GM19455 (cell line): ENCODE data around the gene IFNA17.
"Not testable (repeated sequence)": the region's sequence is repeated elsewhere in the genome, so short reads cannot be mapped to it uniquely, and the experiment has no call there.

Experiments used
- ATAC-seq: cut with Tn5 transposase; IDR thresholded peaks from one replicate; pipeline ENCODE4 v1.9.1; 2021; ENCODE audit not compliant: unreplicated experiment

Gene IFNA17

DNA sequence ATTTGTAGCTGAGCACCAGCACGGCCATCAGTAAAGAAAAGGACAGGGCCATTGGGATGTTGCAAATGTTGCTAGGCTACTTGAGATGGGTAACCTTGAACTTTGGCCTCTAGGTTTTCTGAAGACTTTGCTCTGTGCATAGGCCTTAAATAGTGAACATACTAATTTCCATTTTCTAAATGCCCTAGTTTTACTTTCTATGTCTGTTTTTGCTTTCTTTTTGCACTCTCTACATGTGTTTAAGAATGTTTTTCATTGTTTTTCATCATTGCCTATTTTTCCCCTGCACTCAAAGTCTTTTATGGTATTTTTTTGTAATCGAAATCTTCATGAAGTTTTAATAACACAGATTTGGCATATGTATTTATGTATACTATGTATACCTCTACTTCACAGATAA lies at the start of gene IFNA17:
IFNA17 (minus strand) TSS at position 101 of the 400 bp plus-strand sequence; CDS start at position 52, 49 bp downstream.
- ATAC-seq = no peak

DNA sequence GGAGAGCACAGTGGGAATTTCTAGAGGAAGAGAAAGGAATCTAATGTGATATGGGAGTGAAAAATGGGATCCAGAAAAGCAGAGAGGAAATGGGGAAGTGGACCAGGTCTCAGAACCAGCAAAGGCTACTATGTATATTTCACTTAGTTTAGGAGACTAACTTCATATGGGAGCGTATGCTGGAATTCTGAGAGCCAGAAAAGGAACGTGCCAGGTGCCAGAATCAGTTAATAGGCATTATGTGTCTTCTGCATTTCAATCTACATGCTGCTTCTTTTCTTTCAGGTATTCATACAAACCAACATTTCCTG lies 40.3 kb upstream of the IFNA17 start:
- no peak for ATAC-seq

DNA sequence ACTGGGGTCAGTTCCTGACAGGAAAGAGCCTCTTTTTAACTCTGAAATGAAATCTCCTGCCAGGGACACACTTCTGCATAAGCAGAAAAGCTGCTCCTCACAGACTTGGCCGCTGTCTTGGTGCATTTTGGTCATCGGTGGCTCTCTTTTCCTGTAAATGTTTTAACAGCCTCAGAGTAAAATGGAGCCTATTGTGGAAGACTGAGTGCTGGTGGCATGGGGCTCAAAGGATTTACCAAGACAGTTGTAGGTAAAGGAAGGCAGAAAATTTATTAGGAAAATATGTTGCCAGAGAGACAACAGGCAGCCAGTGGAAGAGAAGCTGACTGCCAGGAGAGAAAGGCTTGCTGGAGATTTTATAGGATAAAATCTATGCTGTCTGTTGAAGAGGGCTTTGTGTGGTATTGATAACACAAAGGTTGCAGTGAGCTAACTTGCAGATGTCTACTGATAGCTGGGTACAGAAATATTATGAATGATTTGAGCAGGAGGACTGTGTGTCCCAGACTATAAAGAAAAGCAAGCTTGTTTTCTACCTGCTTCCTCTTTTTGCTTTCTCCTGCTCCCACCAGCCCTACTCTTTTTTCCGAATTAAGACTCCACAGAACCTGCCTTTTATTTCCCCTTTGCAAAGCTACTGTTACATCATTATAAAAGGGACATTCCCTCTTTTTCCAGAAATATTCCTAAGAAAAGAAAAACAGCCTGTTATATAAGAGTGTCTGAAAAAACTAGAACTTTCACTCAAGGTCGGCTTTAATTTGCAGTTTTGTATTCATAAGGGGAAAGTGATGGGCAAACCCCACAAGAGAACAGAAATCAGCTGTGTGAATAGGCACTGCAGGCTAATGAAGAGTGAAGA lies 39.7 kb upstream of the IFNA17 start:
- peak; percentile 52 for ATAC-seq

DNA sequence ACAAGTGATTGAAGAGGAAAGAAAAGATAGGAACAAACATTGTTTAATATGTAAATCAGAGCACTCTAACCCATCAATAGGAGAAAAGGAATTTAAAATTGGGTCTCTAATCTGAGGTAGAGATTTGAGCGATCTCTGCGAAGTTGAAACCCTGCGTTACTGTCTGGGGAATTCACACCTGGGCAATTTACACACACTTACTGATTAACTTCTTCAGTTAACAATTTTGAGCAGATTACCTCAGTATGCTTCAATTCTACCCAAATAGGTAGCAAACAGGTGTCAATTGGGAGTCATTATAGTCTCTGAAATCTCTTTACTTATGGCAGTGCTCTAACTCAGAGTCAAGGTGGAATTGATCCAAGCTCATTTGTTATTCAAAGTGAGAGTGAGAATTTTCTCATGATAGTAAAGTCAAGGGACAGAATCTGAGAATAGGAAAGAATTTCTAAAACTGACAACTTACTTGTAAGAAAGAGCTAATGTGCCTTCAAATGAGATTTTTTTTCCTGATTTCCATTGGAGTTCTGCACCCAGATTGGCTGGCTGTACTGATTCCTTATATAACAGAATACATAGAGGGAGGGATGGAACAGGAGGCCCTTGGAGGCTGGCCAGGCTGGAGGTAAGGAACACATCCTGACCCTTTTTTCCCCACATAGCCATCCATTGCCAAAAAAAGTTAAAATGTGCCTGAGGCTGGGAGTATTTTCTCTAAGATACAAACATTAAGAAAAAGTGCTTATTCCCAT lies 38.9 kb upstream of the IFNA17 start:
- ATAC-seq = no peak

DNA sequence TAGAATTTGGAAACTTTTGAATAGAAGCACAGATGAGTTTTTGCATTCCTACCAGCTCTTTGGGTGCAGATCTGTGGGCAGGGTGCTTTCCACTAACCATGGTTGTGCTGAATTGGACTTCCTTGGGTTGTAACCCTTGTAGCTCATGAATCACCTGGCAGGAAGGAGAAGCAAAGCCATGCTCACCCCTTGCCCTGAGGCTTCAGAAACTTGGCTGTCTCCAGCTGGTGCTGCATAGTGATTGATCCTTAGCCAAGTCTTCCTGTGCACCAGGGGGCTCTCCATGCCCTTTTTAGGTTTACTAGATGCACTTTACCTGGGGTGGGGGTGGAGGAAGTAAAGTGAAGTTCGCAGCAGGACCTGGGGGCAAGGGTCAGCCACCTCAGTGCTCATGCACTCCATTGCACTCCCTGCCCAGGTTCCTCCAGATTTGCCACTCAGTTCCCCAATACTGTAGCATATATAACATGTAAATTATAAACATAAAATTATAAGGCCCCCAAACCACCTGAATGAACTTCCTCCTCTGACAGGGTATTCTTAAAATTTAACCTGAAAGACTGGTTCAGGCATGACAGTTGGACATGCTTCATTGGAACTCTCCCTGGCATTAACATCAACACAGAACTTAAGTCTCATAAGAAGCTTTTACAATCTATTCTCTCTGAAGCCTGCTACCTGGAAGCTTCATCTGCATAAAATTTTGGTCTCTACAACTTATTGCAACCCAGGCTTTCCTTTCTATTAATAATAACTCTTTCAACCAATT lies 37.6 kb upstream of the IFNA17 start:
- no peak for ATAC-seq

DNA sequence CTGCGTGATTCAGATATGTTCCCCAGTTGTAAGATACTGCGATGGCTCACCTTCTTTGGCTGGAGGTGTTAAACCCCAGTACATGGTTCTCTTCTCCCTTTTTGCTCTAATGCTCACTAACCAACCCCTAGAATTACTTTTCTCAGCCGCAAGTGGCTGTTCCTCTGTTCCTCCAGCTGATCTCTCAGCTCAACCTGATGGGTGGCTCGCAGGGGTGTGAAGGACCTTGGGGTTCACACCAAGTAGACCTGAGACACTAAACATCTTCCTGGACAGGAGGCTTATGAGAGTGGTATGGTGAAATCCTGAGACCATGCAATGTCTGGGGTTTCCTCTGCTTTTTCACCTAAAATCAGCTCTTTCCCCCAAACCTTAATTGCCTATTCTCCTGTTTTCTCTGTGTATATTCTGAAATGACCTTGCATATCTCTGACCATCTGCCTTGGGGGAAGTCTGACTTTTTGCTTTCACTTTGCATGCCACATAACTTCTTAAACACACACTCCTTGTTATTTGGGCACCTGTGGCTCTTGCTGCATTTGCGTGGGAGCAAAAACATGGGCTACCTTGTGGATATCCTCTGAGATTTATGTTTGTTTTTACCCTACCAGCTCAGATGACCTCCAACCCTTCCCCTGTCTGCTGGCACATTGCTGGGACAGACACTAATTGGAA lies 27.7 kb upstream of the IFNA17 start:
- ATAC-seq = no peak

DNA sequence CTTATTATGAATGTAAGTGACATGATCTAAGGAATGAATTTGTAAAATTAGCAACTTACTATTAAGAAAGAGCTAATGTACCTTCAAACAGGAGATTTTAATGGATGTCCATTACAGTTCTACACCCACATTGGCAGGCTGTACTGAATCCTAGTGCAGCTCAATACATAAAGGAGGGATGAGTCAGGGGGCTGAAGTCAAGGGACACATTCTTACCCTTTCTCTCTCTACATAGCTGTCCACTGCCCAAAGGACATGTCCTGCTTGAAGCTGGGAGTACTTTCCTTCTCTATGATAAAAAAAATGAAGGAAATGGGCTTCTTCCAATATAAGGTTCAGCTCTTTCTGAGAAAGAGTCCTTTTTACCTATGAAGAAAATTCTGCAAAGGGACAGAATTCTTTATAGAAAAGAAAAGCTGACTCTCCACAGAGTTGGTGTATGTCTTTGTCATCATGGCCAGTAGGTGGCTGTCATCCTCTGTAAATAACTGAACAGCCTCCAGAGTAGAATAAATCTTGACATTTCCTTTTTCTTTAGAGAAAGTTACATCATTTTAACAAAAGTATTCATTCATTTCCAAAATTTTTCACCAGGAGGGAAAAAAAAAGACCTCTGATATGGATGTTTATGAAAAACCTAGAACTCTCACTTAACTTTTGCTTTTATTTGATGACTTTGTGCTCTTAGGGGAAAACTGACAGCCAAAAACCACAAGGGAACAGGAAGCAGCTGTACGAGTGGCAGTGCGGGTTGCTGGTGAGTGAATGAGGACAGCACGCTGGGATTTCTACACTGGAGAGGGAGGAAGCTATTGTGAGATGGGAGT lies 24.9 kb upstream of the IFNA17 start:
- peak; percentile 69 for ATAC-seq

DNA sequence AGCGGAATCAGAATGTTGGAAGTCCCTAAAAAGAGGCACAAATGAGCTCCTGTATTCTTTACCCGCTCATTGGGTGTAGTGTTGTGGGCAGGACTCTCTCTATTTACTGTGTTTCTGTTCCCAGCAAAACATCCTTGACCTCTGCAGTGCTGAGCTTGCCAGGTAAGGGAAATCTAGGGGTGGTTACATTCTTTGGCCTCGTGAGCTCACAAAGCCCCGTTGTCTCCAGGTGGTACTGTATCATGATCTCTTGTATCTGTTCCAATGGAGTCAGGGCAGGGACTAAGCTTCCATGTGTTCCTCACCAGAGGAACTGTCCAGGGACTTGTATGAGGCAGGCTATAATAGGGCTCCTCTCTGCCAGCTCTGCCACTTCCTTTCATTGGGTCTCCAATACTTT lies 23.6 kb upstream of the IFNA17 start:
- no peak for ATAC-seq

DNA sequence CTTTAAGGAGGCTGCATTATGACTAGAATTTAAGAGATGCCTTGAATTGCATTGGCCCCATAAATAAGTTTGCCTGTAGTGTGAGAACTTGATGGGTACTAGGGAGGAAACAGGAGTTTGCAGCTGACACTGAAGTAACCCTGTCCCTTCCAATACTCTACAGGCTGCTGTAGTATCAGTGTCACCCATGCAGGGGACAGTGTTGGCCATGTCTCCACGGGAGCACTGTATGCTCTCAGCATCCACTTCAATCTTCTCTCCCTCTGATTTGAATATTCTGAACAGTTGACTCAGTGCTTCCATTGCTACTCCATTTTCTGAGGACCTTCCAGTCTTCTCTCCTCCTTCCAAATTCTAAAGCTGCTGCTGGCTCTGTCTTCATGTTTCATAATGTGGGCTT lies 23.2 kb upstream of the IFNA17 start:
- no peak for ATAC-seq

DNA sequence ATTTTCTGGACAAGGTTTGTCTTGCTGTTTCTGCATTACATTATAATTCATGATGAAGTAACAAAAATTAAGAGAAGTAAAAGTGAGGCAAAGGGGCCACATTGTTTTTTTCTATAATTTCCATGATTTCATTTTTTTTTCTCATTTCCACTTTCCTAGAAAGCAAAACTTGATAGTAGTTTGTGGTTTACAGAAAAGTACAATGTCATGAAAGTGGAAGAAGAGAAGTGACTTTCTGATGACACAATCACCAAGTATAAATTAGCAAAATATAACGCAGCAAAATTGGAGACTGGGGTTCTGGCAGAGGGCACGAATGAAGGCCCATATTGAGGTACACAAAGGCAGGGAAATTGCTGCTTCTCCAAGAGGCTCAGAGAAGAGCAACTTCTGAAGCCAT lies 16.8 kb upstream of the IFNA17 start:
- ATAC-seq = no peak

DNA sequence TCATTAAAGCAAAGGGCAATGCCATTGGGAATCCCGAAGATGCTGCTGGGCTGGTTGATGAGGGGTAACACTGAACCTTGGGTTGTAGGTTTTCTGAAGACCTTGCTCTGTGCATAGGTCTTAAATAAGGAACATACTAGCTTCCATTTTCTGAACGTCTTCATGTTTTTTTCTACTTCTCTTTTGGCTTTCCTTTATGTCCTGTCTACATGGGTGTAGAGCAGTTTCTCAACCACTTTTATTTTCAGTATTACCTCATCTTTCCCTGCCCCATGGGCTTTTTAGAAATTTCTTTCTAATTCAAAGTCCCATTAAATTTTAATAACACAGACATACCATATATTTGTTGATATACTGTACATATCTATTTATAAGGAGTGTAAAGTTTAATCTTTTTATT lies 11.9 kb upstream of the IFNA17 start, which contains the start of gene IFNA14:
IFNA14 (minus strand) TSS at position 95 of the 400 bp plus-strand sequence; CDS start at position 25, 70 bp downstream.
- ATAC-seq = no peak

DNA sequence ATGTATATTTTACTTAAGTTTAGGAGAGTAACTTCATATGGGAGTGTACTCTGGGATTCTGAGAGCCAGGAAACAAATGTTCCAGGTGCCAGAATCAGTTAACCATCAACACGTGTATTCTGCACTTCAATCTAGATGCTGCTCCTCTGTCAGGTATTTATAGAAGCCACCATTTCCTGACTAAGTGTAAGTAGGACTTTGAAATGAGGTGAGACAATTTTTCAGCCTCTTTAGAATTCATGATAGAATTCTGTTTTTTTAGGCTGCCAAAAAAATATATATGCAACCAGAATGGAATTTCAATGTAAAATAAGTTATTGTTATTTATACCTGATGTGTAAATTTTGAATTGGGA lies 8.3 kb upstream of the IFNA17 start:
- ATAC-seq = not testable (repeated sequence)

DNA sequence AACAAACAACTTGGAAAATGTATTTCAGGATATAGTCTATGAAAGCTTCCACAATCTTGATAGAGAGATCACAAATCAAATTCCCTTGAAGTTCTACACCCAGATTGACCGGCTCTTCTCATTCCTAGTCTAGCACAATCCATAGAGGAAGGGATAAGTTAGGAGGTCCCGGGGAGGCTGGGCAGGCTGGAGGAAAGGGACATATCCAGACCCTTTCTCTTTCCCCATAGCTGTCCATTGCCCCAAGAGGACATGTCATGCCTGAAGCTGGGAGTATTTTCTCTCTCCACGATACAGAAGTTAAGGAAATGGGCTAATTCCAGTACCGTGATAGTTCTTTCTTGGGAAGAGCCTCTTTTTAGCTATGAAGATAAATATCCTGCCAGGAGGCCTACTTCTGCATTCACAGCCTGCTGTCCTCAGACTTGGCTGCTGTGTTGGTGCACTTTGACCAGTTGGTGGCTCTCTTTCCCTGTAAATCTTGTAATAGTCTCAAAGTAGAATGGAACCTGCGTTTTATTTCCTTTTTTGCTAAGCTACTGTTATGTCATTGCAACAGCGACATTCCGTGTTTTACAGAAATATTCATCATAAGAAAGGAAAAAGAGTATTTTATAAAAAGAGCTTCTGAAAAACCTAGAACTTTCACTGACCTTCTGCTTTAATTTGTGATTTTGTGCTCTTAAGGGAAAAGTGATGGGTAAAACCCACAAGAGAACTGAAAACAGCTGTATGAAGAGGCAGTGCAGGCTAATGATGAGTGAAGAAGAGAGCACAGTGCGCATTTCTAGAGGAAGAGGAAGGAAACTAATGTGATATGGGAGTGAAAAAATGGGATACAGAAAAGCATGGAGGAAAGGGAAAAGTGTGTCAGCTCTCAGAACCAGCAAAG lies 7.7 kb upstream of the IFNA17 start:
- ATAC-seq = peak; percentile 74

DNA sequence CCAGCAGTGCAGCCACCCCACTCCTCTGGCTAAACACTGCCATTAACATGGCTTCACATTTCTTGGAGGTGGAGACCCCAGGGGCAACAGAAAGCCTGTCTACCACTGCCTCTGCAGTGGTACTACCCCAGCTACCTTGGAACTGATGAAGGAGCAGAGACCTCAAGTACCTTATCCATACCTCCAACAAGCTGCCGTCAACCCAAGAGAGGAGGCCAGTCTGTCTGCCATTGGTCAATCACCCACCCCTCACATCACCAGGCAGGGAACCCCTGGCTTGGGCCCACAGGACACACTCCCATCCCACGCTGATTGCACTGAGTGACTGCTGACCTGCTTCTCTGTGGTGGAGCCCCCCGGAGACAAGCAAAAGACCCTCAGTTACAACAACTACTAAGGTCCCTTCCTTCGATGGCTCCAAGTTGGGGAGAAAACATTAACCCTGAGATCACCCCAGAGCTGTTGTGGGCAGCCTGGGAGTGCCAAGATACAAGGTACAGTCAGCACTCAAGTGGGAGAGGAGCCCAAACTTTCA lies 6.2 kb upstream of the IFNA17 start:
- ATAC-seq = no peak

DNA sequence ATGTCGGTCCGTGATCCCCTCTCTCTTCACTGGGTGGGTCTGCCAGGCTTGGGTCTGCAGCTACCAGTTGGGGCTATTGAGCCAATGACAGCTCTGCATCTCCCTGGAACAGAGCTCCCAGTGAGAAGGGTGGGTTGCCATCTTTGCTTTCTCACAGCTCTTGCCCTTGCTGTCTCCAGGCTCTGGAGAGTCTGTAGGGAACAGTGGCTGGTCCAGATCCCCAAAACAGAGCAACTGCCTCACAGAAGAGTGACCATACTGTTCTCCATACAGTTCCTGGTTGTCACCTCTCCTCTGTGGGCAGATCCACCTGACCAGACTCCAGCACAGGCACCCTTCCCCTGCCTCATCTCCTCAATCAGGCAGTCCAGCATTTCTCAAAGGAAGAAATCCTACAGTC lies 5.2 kb upstream of the IFNA17 start:
- no peak for ATAC-seq

DNA sequence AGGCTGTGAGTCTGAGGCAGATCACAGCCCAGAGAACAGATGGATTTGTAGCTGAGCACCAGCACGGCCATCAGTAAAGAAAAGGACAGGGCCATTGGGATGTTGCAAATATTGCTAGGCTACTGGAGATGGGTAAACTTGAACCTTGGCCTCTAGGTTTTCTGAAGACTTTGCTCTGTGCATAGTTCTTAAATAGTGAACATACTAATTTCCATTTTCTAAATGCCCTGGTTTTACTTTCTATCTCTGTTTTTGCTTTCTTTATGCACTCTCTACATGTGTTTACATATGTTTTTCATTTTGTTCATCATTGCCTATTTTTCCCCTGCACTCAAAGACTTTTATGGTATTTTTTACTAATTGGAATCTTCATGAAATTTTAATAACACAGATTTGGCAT lies 10.8 kb downstream of the IFNA17 start, which contains the start of gene IFNA16:
IFNA16 (minus strand) TSS at position 101 of the 400 bp plus-strand sequence; CDS start at position 95, 6 bp downstream.
- ATAC-seq = not testable (repeated sequence)

DNA sequence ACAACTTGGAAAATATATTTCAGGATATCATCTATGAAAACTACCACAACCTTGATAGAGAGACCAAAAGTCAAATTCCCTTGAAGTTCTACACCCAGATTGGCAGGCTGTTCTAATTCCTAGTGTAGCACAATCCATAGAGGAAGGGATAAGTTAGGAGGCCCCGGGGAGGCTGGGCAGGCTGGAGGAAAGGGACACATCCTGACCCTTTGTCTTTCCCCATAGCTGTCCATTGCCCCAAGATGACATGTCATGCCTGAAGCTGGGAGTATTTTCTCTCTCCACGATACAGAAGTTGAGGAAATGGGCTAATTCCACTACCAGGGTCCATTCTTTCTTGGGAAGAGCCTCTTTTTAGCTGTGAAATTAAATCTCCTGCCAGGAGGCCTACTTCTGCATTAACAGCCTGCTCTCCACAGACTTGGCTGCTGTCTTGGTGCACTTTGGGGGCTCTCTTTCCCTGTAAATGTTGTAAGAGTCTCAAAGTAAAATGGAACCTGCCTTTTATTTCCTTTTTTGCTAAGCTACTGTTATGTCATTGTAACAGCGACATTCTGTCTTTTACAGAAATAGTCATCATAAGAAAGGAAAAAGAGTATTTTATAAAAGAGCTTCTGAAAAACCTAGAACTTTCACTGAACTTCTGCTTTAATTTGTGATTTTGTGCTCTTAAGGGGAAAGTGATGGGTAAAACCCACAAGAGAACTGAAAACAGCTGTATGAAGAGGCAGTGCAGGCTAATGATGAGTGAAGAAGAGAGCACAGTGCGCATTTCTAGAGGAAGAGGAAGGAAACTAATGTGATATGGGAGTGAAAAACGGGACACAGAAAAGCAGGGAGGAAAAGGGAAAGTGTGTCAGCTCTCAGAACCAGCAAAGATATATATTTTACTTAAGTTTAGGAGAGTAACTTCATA lies 14.4 kb downstream of the IFNA17 start:
- peak; percentile 61 for ATAC-seq

DNA sequence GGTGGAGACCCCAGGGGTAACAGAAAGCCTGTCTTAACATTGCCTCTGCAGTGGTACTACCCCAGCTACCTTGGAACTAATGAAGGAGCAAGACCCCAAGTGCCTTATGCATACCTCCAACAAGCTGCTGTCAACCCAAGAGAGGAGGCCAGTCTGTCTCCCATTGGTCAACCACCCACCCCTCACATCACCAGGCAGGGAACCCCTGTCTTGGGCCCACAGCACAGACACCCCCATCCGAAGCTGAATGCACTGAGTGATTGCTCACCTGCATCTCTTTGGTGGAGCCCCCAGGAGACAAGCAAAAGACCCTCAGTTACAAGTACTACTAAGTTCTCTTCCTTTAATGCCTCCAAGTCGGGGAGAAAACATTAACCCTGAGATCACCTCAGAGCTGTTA lies 15.9 kb downstream of the IFNA17 start:
- not testable (repeated sequence) for ATAC-seq
